22Rv1 (cell line): Measurements from ENCODE around the gene TEAD3.

Experiments
- ZFX ChIP-seq: fragments of 450-650 bp; IDR thresholded peaks from 2 replicates; pipeline ENCODE4 v1.6.1; 2017; ENCODE audit warnings: antibody characterized with exemption, borderline replicate concordance
- TF ChIP-seq, protein P1 (sequence below): fragments of 450-650 bp; IDR thresholded peaks from 2 replicates; pipeline ENCODE4 v1.5.1; 2017; ENCODE audit warnings: mild to moderate bottlenecking

DNA sequence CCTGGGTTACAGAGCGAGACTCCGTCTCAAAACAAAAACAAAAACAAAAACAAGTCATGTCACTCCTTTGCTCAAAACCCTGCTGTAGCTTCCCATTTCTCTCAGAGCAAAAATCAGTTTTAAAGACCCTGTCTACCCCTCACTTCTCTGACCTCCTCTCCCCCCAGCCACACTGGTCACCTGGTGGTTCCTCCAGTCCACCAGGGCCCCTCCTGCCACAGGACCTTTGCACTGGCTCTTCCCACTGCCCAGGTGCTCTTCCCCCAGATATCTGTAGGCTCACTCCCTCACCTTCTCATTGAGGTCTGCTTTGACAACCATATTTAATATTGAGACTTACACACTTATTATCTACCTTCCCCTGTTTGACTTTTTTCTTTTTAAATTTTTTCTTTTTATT lies 4.9 kb upstream of the TEAD3 start:
- TF ChIP-seq, protein P1, sequence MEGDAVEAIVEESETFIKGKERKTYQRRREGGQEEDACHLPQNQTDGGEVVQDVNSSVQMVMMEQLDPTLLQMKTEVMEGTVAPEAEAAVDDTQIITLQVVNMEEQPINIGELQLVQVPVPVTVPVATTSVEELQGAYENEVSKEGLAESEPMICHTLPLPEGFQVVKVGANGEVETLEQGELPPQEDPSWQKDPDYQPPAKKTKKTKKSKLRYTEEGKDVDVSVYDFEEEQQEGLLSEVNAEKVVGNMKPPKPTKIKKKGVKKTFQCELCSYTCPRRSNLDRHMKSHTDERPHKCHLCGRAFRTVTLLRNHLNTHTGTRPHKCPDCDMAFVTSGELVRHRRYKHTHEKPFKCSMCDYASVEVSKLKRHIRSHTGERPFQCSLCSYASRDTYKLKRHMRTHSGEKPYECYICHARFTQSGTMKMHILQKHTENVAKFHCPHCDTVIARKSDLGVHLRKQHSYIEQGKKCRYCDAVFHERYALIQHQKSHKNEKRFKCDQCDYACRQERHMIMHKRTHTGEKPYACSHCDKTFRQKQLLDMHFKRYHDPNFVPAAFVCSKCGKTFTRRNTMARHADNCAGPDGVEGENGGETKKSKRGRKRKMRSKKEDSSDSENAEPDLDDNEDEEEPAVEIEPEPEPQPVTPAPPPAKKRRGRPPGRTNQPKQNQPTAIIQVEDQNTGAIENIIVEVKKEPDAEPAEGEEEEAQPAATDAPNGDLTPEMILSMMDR = no peak
- TF ChIP-seq ZFX = no peak
